Pons (tissue), 1 donor: Measurements from ENCODE around the gene RAB40C.

ENCODE experiments used
- DNase-seq: peaks from one replicate; pipeline ENCODE4 v3.0.0-alpha.2; 2016; ENCODE audit warnings: low spot score

The RAB40C gene

DNA sequence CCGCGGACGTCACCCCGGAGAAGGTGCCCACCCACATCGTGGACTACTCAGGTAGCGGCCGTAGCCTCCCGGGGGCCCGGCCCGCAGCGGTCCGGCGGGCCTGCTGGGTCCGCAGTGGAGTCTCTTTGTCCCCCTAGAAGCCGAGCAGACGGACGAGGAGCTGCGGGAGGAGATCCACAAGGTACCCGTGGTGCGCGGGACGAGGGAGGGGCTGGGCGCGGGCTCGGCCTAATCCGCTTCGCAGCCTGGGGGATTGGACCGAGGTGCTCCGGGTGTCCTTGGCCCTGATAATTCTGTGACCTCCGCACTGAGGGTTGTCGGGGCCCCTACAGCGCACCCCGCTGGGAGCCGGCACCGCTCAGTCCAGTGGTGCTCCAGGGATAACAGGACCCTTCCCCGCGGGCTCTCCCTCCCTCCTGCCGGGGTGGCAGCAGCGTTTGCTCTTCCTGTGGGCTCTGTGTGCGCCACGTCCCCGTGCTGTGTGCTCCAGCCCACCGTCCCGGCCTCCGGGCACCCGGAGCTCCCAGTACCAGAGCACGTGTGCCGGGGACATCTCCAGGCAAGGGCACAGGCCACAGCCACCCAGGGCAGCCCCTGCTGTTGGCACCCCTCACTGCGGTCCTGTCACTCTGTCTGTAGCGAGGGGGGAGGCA lies 78.8 kb downstream of the RAB40C start:
- no peak for DNase-seq

DNA sequence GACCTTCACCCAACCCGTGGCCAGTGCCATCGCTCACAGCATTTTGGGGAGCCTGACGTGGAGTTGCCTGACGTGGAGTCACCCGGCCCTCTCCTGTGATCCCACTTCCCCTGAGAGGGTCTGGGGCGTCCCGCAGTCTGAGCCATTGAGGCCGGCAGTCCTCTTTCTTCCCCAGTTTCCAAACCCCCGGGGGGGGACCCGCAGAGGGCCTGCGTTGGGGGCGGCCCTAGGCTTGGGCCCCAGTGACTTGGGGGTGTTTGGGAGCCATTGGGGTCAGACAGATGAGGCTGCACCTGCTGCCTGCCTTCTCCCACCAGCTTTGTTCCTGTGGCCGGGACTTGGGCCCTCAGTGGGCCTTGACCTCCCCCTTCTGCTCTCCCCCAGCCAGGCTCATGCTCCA lies 79.8 kb downstream of the RAB40C start:
- no peak for DNase-seq

DNA sequence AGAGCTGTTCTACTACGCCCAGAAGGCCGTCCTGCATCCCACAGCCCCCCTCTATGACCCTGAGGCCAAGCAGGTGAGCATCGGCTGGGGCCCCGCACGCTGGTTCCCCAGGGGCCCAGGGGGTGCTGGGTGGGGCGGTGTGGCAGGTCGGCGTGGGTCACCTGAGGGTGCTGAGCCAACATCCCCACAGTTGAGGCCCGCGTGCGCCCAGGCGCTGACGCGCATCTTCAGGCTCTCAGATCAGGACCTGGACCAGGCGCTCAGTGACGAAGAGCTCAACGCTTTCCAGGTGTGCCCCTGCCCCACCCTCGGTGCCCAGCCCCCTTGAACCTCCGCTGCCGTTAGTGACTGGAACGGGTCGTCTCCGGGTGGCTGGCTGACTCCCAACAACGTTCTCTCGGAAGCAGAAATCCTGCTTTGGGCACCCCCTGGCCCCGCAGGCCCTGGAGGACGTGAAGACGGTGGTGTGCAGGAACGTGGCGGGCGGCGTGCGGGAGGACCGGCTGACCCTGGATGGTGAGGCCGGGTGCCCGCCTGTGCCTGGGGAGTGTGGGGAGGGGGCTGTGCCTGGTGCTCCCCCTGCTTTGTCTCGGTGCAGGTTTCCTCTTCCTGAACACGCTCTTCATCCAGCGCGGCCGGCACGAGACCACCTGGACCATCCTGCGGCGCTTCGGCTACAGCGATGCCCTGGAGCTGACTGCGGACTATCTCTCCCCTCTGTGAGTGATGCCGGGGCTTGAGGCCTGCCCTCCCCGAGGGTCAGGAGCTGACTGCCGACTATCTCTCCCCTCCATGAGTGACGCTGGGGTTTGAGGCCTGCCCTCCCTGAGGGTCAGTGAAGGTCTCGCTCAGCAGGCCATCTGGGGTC lies 80.9 kb downstream of the RAB40C start:
- DNase-seq, result no peak

DNA sequence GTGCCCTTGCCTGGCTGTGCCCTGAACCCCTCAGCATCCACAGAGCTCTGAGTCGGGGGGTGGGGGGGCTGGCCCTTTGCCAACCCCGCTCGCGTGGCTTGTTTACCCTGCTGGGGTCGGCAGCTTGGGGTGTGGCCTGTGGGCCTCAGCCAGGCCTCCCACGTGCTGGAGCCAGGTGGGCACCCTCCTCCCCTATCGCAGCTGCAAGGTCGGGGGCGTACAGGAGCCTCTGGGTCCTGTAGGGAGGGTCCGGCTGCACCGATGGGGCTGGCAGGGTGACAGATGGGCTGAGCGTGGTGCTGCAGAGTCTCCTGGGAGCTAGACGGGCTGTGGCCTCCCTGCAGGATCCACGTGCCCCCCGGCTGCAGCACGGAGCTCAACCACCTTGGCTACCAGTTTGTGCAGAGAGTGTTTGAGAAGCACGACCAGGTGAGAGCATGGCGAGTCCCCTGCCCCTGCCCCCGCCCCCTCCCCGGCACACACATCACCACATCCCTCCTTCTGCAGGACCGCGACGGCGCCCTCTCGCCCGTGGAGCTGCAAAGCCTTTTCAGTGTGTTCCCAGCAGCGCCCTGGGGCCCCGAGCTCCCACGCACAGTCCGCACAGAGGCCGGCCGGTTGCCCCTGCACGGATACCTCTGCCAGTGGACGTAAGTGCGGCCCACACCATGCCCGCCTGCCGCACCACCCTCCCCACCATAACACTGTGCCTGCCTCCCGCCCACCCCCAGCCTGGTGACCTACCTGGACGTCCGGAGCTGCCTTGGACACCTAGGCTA lies 81.7 kb downstream of the RAB40C start:
- DNase-seq, result no peak

DNA sequence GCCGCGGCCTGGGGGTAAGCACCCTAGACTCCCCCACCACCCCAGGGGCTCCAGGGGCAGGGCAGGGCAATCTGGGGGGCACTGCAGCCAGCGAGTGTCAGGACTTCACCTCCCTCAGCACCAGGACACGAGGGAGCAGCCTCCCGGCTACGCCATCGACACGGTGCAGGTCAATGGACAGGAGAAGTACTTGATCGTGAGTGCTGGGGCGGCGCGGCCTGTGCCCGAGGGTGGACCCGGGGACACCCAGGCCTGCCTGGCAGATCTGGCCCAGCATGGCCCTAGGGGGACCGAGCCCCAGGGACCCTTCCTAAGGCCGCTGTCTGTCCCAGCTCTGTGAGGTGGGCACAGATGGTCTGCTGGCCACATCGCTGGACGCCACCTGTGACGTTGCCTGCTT lies 82.5 kb downstream of the RAB40C start:
- DNase-seq, result no peak

GRCh38 chr16:672851-673250 lies 83.0 kb downstream of the RAB40C start:
- DNase-seq, result no peak

- no peak for DNase-seq
These were observed 83.6 kb downstream of the RAB40C start for GRCh38 chr16:673399-673991.

DNA sequence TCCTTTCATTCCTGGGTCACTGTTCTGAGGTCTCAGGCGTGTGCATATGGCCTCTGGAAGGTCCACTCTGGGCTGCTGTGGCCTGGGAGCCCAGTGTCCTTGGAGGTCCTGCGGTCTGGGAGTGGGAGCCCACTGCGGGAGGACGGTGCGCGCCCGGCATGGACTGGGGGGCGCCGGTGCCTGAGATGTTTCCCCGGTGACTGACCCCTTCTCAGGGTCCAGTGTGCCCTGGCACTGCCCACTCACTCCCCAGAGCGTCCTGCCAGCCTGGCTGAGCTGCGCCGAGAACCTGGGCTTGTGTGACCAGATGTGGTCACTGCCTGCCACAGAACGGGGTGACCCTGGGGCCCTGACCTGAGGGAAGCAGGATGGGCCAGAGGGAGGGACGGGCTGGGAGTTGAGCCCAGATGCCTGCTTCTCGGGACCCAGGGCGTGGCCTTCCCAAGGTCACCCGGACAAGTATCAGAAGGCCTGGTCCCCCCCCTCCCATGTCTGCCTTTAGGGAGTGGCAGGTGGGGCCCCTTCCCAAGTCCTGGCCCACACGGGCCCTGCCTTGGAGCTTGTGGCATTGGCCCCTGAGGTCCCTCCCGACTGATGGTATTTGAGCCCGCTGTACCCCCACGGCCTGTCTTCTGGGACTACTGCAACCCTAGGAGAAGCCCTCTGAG lies 84.5 kb downstream of the RAB40C start:
- no peak for DNase-seq

- DNase-seq, result no peak
These were observed 85.4 kb downstream of the RAB40C start, which contains the start of gene RHBDL1 for GRCh38 chr16:674968-675883. TSS of gene RHBDL1 (plus strand) at chr16:675671. CDS start at chr16:675791, 120 bp downstream.

- no peak for DNase-seq
These were observed 86.2 kb downstream of the RAB40C start for GRCh38 chr16:675884-676564.

GRCh38 chr16:676565-676902 lies 86.7 kb downstream of the RAB40C start:
- no peak for DNase-seq

DNA sequence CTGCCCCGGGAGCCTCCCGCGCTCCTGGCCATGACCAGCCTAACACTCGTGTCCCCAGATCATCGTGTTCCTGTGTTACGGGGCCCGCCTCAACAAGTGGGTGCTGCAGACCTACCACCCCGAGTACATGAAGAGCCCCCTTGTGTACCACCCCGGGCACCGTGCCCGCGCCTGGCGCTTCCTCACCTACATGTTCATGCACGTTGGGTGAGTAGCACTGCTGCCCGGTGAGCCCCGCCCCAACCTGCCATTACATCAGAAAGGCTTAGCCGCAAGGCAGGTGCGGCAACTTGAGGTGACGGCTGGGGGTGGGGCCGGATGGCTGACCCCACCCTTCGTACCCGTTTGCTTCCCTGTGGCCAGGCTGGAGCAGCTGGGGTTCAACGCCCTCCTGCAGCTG lies 87.0 kb downstream of the RAB40C start:
- no peak for DNase-seq

GRCh38 chr16:677316-678190 lies 87.7 kb downstream of the RAB40C start:
- DNase-seq, result no peak

GRCh38 chr16:678209-678857 lies 88.5 kb downstream of the RAB40C start:
- DNase-seq, result no peak
